Peyer's patch (tissue), 4 donors: ENCODE data around the gene SLC7A4. TPM values are rescaled to one million over a fixed set of nuclear protein-coding genes. Genes with fewer than 3 reads are reported as not detected.
A peak's percentile ranks its signal among the peaks of the same experiment; 100 is the strongest.

Source experiments
- DNase-seq, 3 donors: peaks; one replicate each; pipeline ENCODE4 v3.0.0-alpha.2; 2017 to 2019
- H3K27ac ChIP-seq, 4 donors: fragments of 200-600 bp; sonication (generic); one replicate each; pipeline ENCODE4 v1.5.1; 2016 to 2019
- H3K27me3 ChIP-seq, 2 donors: fragments of 200-600 bp; sonication (generic); one replicate each; pipeline ENCODE4 v1.5.1; 2019
- H3K36me3 ChIP-seq, 3 donors: fragments of 200-600 bp; sonication (generic); one replicate each; pipeline ENCODE4 v1.5.1; 2016 to 2019
- H3K4me1 ChIP-seq, 4 donors: fragments of 200-600 bp; sonication (generic); one replicate each; pipeline ENCODE4 v1.5.1; 2016 to 2019
- H3K4me3 ChIP-seq, 4 donors: fragments of 200-600 bp; sonication (generic); 1 replicate in 3 of 4; 2 replicates in 1 of 4; pipeline ENCODE4 v1.5.1; 2016 to 2019; ENCODE audit warnings: mild to moderate bottlenecking in 1 of 4
- H3K9me3 ChIP-seq, 4 donors: fragments of 200-600 bp; sonication (generic); one replicate each; pipeline ENCODE4 v1.5.1; 2016 to 2019; ENCODE audit warnings: mild to moderate bottlenecking in 1 of 4
- POLR2A ChIP-seq, 2 donors: fragments of 450-650 bp; IDR thresholded peaks; one replicate each; pipeline ENCODE4 v1.5.1; 2017; ENCODE audit warnings: antibody characterized with exemption in 2 of 2, mild to moderate bottlenecking in 2 of 2, moderate library complexity in 2 of 2
- total RNA-seq, 4 donors: library from RNA; depleted of rRNA; stranded (reverse); fragments of >200 nt; gene quantifications; one replicate each; pipeline ENCODE4 v1.1.0, GENCODE V29; 2016
- TF ChIP-seq, protein P1 (sequence below), 6 experiments: fragments of 450-650 bp in 4 of 6; fragments of 200-600 bp in 2 of 6; sonication (generic) in 1 of 6; IDR thresholded peaks; one replicate each; pipeline ENCODE4 v1.5.1; 2017 to 2019; ENCODE audit warnings: antibody characterized with exemption in 6 of 6, mild to moderate bottlenecking in 3 of 6, moderate library complexity in 1 of 6

Gene SLC7A4
- total RNA-seq, 4 donors from 2014 or later = 0.40 to 3.7 (median 2.2) TPM

DNA sequence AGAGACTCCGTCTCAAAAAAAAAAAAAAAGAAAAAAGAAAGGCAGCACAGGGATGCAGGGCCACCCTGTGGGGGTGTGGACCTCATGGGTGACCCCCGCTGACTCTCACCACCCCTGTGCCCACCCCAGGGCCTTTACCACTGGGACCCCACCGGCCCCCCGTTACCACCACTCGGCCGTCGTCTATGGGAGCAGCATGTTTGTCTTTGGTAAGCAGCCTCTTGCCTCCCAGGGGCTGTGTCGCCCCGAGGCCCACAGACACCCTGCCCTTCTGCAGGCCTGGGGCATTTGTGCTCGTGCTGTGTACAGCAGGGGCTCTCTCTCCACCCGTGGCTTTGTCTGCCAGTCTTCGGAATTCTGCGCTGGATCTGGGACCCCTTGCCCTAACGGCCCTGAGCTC is 45.0 kb downstream of the SLC7A4 start:
- no peak overlapping the region for H3K4me3 ChIP-seq
- H3K4me1 ChIP-seq = peaks cover 0 to 12% (median 7%) of the 10 kb centered on the region in 4 donors
- no peak overlapping the region for H3K27ac ChIP-seq
- peaks cover 0 to 55% (median 0%) of the 10 kb centered on the region in 3 donors for H3K36me3 ChIP-seq
- H3K27me3 ChIP-seq = no peaks in the 10 kb centered on the region
- TF ChIP-seq, protein P1, sequence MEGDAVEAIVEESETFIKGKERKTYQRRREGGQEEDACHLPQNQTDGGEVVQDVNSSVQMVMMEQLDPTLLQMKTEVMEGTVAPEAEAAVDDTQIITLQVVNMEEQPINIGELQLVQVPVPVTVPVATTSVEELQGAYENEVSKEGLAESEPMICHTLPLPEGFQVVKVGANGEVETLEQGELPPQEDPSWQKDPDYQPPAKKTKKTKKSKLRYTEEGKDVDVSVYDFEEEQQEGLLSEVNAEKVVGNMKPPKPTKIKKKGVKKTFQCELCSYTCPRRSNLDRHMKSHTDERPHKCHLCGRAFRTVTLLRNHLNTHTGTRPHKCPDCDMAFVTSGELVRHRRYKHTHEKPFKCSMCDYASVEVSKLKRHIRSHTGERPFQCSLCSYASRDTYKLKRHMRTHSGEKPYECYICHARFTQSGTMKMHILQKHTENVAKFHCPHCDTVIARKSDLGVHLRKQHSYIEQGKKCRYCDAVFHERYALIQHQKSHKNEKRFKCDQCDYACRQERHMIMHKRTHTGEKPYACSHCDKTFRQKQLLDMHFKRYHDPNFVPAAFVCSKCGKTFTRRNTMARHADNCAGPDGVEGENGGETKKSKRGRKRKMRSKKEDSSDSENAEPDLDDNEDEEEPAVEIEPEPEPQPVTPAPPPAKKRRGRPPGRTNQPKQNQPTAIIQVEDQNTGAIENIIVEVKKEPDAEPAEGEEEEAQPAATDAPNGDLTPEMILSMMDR (IDR thresholded peaks at IDR 0.05) = no peak
- TF ChIP-seq POLR2A (IDR thresholded peaks at IDR 0.05) = no peak
- no peaks in the 10 kb centered on the region for H3K9me3 ChIP-seq
- DNase-seq = no peak

DNA sequence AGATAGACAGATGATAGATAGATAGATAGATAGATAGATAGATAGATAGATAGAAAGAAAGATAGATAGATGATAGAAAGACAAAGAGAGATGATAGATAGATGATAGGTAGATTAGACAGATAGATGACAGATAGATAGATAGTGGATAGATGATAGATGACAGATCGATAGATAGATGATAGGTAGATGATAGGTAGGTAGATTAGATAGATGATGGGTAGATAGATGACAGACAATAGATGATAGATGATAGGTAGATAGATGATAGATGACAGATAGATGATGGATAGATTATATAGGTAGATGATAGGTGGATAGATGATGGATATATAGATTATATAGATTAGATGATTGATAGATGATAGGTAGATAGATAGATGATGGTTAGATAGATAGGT is 46.0 kb downstream of the SLC7A4 start:
- Histone ChIP-seq H3K4me3 (no peak overlapping the region), H3K27ac (no peak overlapping the region), H3K9me3 (no peaks in the 10 kb centered on the region), H3K4me1 (peaks cover 0 to 13% (median 10%) of the 10 kb centered on the region in 4 donors), H3K27me3 (no peaks in the 10 kb centered on the region), H3K36me3 (peaks cover 0 to 45% (median 0%) of the 10 kb centered on the region in 3 donors)
- TF ChIP-seq, protein P1 (IDR thresholded peaks at IDR 0.05) = no peak
- no peak for TF ChIP-seq POLR2A (IDR thresholded peaks at IDR 0.05)
- no peak for DNase-seq

DNA sequence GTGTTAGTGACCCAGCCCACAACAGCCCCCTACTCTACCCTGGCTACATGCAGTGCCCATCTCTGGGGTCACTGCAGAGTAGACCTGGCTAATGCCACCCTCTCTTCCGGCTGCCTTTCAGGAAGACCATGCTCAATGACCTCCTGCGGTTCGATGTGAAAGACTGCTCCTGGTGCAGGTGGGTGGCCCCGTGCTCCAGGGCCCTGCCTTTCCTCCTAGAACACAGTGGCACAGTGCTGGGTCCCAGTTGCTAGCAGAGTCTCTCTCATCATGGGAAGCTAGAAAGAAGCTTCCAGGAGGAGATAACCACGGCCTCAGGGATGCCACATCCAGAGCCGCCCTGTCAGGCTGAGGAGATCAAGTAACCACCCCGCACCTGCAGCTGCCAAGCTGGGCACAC is 46.6 kb downstream of the SLC7A4 start:
- no peak for TF ChIP-seq POLR2A (IDR thresholded peaks at IDR 0.05)
- TF ChIP-seq, protein P1 (IDR thresholded peaks at IDR 0.05) = no peak
- Histone ChIP-seq H3K9me3 (no peaks in the 10 kb centered on the region), H3K27ac (no peak overlapping the region), H3K36me3 (peaks cover 0 to 39% (median 0%) of the 10 kb centered on the region in 3 donors), H3K4me3 (no peak overlapping the region), H3K4me1 (peaks cover 0 to 18% (median 16%) of the 10 kb centered on the region in 4 donors), H3K27me3 (no peaks in the 10 kb centered on the region)
- no peak for DNase-seq

DNA sequence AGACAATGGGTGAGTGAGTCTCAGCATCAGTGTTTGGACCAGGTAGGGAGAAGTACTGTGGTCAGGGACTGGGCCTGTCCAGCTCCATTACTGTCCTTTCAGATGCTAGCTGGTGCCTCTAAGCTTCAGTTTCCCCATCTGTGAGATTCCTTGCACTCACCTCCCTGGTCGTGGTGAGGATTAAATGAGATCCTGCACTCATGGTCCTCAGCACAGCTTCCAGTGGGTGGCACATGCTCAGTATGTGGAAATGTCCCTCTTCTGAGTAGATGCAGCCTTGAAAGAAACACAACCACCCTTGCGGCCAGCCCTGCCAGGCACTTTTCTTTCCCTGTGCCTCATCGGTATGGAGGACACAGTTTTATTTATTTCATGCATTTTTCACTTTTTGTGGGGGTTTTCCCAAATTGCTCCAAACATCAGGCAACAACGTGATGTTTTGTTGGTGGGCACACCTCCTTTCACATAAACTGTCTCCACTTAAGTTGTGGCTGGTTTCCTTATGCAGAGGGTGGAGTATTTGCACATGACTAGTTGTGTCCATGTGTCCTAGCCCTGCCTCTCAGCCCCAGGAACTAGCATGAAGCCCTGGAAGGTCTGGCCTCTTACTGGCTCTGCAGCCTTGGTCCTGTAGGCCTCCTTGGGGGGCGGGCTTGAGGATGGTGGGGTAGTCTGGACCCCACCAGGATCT is 49.1 kb downstream of the SLC7A4 start:
- H3K27ac ChIP-seq = no peak overlapping the region
- no peak for TF ChIP-seq POLR2A (IDR thresholded peaks at IDR 0.05)
- TF ChIP-seq, protein P1 (IDR thresholded peaks at IDR 0.05) = no peak

DNA sequence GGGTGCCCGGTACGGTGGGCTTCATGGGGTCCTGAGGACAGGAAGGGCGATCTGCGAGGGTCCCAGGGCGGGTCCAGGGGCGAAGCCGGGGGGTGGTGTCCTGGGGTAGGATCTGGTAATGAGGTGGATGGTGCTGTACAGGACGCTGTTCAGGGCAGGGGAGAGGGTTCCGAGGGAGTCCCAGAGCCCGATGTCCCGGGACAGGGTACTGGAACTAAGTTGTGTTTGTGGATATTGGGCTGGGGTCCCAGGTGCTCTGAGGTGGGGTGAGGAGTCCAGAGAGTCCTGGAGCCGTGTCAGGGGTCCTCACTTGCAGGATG is 49.8 kb downstream of the SLC7A4 start:
- no peaks in the 10 kb centered on the region for H3K9me3 ChIP-seq
- TF ChIP-seq, protein P1 (IDR thresholded peaks at IDR 0.05) = no peak
- no peak for TF ChIP-seq POLR2A (IDR thresholded peaks at IDR 0.05)
- H3K4me1 ChIP-seq = peaks cover 0 to 27% (median 21%) of the 10 kb centered on the region in 4 donors
- H3K27ac ChIP-seq = peak overlapping the region; percentile 79 to 97 (median 90)
- H3K36me3 ChIP-seq = peaks cover 0 to 21% (median 0%) of the 10 kb centered on the region in 3 donors
- H3K27me3 ChIP-seq = no peaks in the 10 kb centered on the region
- no peak for DNase-seq
- peak overlapping the region; percentile 57 to 88 (median 80) for H3K4me3 ChIP-seq

More for the DNA sequence above, 49.1 kb downstream of the SLC7A4 start:
- peak overlapping the region; percentile 57 to 88 (median 80) for H3K4me3 ChIP-seq
- no peak for DNase-seq
- H3K4me1 ChIP-seq = peaks cover 0 to 27% (median 21%) of the 10 kb centered on the region in 4 donors
- H3K9me3 ChIP-seq = no peaks in the 10 kb centered on the region
- peaks cover 0 to 28% (median 0%) of the 10 kb centered on the region in 3 donors for H3K36me3 ChIP-seq
- H3K27me3 ChIP-seq = no peaks in the 10 kb centered on the region
